B cell (primary cell): ENCODE measurements around the gene FMN1. TPM values are rescaled to one million over a fixed set of nuclear protein-coding genes. Genes with fewer than 3 reads are reported as not detected.

ENCODE experiments used
- ATAC-seq: fragments of 200-7000 bp; cut with Tn5 transposase; one replicate; pipeline ENCODE4 v1.10.0; 2021; ENCODE audit warnings: low read depth, mild to moderate bottlenecking, moderate number of reproducible peaks, moderate library complexity
- CTCF ChIA-PET: fragments of 350-600 bp; sonication (Branson Sonifier 250); formaldehyde crosslinking; loops from one replicate; lab custom pipeline; 2021; ENCODE audit warnings: antibody characterized with exemption, inconsistent platforms; lab: Charles Lee
- POLR2A ChIA-PET: fragments of 350-600 bp; sonication (Branson Sonifier 250); formaldehyde crosslinking; loops from one replicate; lab custom pipeline; 2021; ENCODE audit warnings: antibody characterized with exemption; lab: Charles Lee
- DNase-seq: peaks from one replicate; pipeline ENCODE4 v3.0.0; 2013
- H2AFZ ChIP-seq: 2 replicates; pipeline ENCODE4 v1.6.1; 2012; ENCODE audit warnings: mild to moderate bottlenecking, low read depth, low read length; ENCODE audit not compliant: insufficient read depth, poor library complexity, severe bottlenecking
- H3K27ac ChIP-seq, 2 donors: 1 replicate in 1 of 2; 2 replicates in 1 of 2; pipeline ENCODE4 v1.5.1; 2012 to 2013; ENCODE audit warnings: low read length in 2 of 2, mild to moderate bottlenecking in 2 of 2, moderate library complexity in 1 of 2
- H3K27me3 ChIP-seq, 4 experiments: fragments of 200-600 bp in 1 of 4; sonication (generic) in 1 of 4; replicated peaks in 1 of 4; 1 replicate in 2 of 4; 2 replicates in 2 of 4; pipeline versions ENCODE4 v1.6.1 to v1.7.0; 2013 to 2016; ENCODE audit warnings: low read length in 3 of 4, mild to moderate bottlenecking in 2 of 4, mixed read lengths in 1 of 4, moderate library complexity in 1 of 4; ENCODE audit not compliant: insufficient read depth in 4 of 4, control insufficient read depth in 3 of 4; ENCODE audit errors: control extremely low read depth in 1 of 4
- H3K36me3 ChIP-seq, 2 experiments: replicated peaks in 1 of 2; 1 replicate in 1 of 2; 2 replicates in 1 of 2; pipeline versions ENCODE4 v1.6.1 to v1.7.1; 2013; ENCODE audit warnings: low read length in 1 of 2; ENCODE audit not compliant: insufficient read depth in 2 of 2, control insufficient read depth in 1 of 2; ENCODE audit errors: control extremely low read depth in 1 of 2, extremely low read depth in 1 of 2
- H3K4me1 ChIP-seq, 2 donors: fragments of 200-600 bp in 1 of 2; sonication (generic) in 1 of 2; 1 replicate in 1 of 2; 2 replicates in 1 of 2; pipeline versions ENCODE4 v1.5.1 to v1.6.1; 2013 to 2017; ENCODE audit warnings: low read length in 2 of 2; ENCODE audit not compliant: control insufficient read depth in 2 of 2, insufficient read depth in 2 of 2
- H3K4me2 ChIP-seq: replicated peaks from 2 replicates; pipeline ENCODE3; 2012; ENCODE audit warnings: mild to moderate bottlenecking, low read depth, low read length; ENCODE audit not compliant: poor library complexity, severe bottlenecking
- H3K4me3 ChIP-seq, 5 experiments: fragments of 200-600 bp in 1 of 5; sonication (generic) in 1 of 5; 1 replicate in 3 of 5; 2 replicates in 2 of 5; pipeline versions ENCODE4 v1.5.1 to v1.7.0; 2011 to 2016; ENCODE audit warnings: low read length in 4 of 5, mild to moderate bottlenecking in 4 of 5, low read depth in 2 of 5, control low read depth in 1 of 5, moderate library complexity in 1 of 5; ENCODE audit not compliant: insufficient read depth in 1 of 5; ENCODE audit errors: control extremely low read depth in 1 of 5, extremely low read depth in 1 of 5
- H3K79me2 ChIP-seq: fragments of 200-600 bp; sonication (generic); one replicate; pipeline ENCODE4 v1.6.0; 2016; ENCODE audit warnings: low read length; ENCODE audit not compliant: control insufficient read depth, insufficient read depth
- H3K9ac ChIP-seq: fragments of 200-600 bp; sonication (generic); 2 replicates; pipeline ENCODE4 v1.6.1; 2017; ENCODE audit warnings: mild to moderate bottlenecking, low read length, moderate library complexity
- H3K9me3 ChIP-seq, 3 donors: one replicate each; pipeline versions ENCODE4 v1.6.1 to v1.7.1; 2013; ENCODE audit warnings: low read length in 2 of 3; ENCODE audit not compliant: control insufficient read depth in 2 of 3, insufficient read depth in 1 of 3; ENCODE audit errors: control extremely low read depth in 1 of 3
- H4K20me1 ChIP-seq: 2 replicates; pipeline ENCODE4 v1.6.0; 2012; ENCODE audit warnings: mild to moderate bottlenecking, low read length; ENCODE audit not compliant: insufficient read depth, control insufficient read depth, poor library complexity, severe bottlenecking
- H3K27ac Mint-ChIP-seq: one replicate; pipeline ENCODE4 v1.8.0; 2021; ENCODE audit warnings: mixed read lengths
- H3K27me3 Mint-ChIP-seq: one replicate; pipeline ENCODE4 v1.8.0; 2021; ENCODE audit warnings: mixed read lengths
- H3K4me1 Mint-ChIP-seq: one replicate; pipeline ENCODE4 v1.8.0; 2021; ENCODE audit warnings: mixed read lengths
- H3K4me3 Mint-ChIP-seq: one replicate; pipeline ENCODE4 v1.8.0; 2021; ENCODE audit warnings: mixed read lengths
- H3K9me3 Mint-ChIP-seq: one replicate; pipeline ENCODE4 v1.8.0; 2022; ENCODE audit warnings: mixed read lengths; ENCODE audit not compliant: insufficient read depth
- EZH2 ChIP-seq: IDR thresholded peaks from 2 replicates; pipeline ENCODE4 v1.6.1; 2012; ENCODE audit warnings: borderline replicate concordance, low read depth, mild to moderate bottlenecking, moderate library complexity, low read length; ENCODE audit not compliant: insufficient read depth, poor library complexity, severe bottlenecking
- WGBS: methylation state at CpG from one replicate; pipeline ENCODE4 v1.1.5; 2013; ENCODE audit warnings: missing lambda C conversion rate; ENCODE audit not compliant: insufficient coverage; 5-methylcytosine and 5-hydroxymethylcytosine counted together
- intact Hi-C: fragments of 100-400 bp; cut with micrococcal nuclease; formaldehyde crosslinking; loops from one replicate; pipeline ENCODE4 v1.10.0; 2022
- polyA plus RNA-seq: library from polyadenylated mRNA; depleted of rRNA; stranded (reverse); fragments of >200 nt; gene quantifications from 2 replicates; pipeline ENCODE4 v1.2.3, GENCODE V29; 2012
- total RNA-seq, 2 donors: library from RNA; stranded (reverse); fragments of 120-200 nt in 1 of 2; gene quantifications; 1 replicate in 1 of 2; 2 replicates in 1 of 2; pipeline versions ENCODE4 v1.2.3 to v1.2.4, GENCODE V29; 2013 to 2022
- TF ChIP-seq, protein P1 (sequence below): fragments of 200-600 bp; IDR thresholded peaks from one replicate; pipeline ENCODE4 v1.8.0; 2022; ENCODE audit warnings: antibody characterized with exemption, mild to moderate bottlenecking

Gene FMN1
- total and polyA plus RNA-seq, 2 donors (not counting 1 experiment from before 2014, with no cell fraction given), result 0.21 to 0.96 TPM

- Histone ChIP-seq H3K4me1 (no peaks in the 10 kb centered on the region), H3K36me3 (no peaks in the 10 kb centered on the region), H3K27ac (no peak overlapping the region), H2AFZ (no peak overlapping the region), H3K27me3 (no peaks in the 10 kb centered on the region), H4K20me1 (no peaks in the 10 kb centered on the region), H3K9me3 (no peaks in the 10 kb centered on the region), H3K4me2 (no peak overlapping the region), H3K4me3 (no peak overlapping the region), H3K9ac (no peak overlapping the region), H3K79me2 (no peaks in the 10 kb centered on the region)
- H3K4me3 Mint-ChIP-seq, result no peak overlapping the region
- ChIA-PET POLR2A (no interaction called here), CTCF (interaction anchor here (1.7 kb wide), 1 partner anchor 11 kb away, joined by 3 read pairs; no protein-coding TSS in a partner anchor)
- TF ChIP-seq, protein P1, sequence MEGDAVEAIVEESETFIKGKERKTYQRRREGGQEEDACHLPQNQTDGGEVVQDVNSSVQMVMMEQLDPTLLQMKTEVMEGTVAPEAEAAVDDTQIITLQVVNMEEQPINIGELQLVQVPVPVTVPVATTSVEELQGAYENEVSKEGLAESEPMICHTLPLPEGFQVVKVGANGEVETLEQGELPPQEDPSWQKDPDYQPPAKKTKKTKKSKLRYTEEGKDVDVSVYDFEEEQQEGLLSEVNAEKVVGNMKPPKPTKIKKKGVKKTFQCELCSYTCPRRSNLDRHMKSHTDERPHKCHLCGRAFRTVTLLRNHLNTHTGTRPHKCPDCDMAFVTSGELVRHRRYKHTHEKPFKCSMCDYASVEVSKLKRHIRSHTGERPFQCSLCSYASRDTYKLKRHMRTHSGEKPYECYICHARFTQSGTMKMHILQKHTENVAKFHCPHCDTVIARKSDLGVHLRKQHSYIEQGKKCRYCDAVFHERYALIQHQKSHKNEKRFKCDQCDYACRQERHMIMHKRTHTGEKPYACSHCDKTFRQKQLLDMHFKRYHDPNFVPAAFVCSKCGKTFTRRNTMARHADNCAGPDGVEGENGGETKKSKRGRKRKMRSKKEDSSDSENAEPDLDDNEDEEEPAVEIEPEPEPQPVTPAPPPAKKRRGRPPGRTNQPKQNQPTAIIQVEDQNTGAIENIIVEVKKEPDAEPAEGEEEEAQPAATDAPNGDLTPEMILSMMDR, result no peak
- no peak for TF ChIP-seq EZH2
- no peak overlapping the region for H3K27ac Mint-ChIP-seq
- H3K9me3 Mint-ChIP-seq, result no peaks in the 10 kb centered on the region
- peaks cover 7% of the 10 kb centered on the region for H3K27me3 Mint-ChIP-seq
- H3K4me1 Mint-ChIP-seq, result no peaks in the 10 kb centered on the region
- ATAC-seq, result no peak
- DNase-seq, result no peak
- 80% methylated on average over 1 of the region's 2 CpGs for WGBS
- intact Hi-C loops, result no loop called here
Measured at GRCh38 chr15:33094336-33094735, 100.2 kb downstream of the FMN1 start.

GRCh38 chr15:33093222-33093621, 101.3 kb downstream of the FMN1 start:
- no peak overlapping the region for H3K27ac ChIP-seq
- H3K4me2 ChIP-seq, result no peak overlapping the region
- Mint-ChIP-seq H3K4me1 (no peaks in the 10 kb centered on the region), H3K27me3 (peaks cover 7% of the 10 kb centered on the region), H3K4me3 (no peak overlapping the region), H3K27ac (no peak overlapping the region), H3K9me3 (no peaks in the 10 kb centered on the region)
- CTCF ChIA-PET, result interaction anchor here (1.7 kb wide), 1 partner anchor 10 kb away, joined by 3 read pairs; no protein-coding TSS in a partner anchor
- no peaks in the 10 kb centered on the region for H3K36me3 ChIP-seq
- no peak overlapping the region for H3K4me3 ChIP-seq
- no peaks in the 10 kb centered on the region for H4K20me1 ChIP-seq
- no peaks in the 10 kb centered on the region for H3K27me3 ChIP-seq
- no CpG with 5 or more reads among the region's 2 CpGs for WGBS
- DNase-seq (no peak), ATAC-seq (no peak)
- H3K79me2 ChIP-seq, result no peaks in the 10 kb centered on the region
- H2AFZ ChIP-seq, result no peak overlapping the region
- no peaks in the 10 kb centered on the region for H3K4me1 ChIP-seq
- intact Hi-C loops, result no loop called here
- H3K9me3 ChIP-seq, result no peaks in the 10 kb centered on the region
- no peak overlapping the region for H3K9ac ChIP-seq
- POLR2A ChIA-PET, result no interaction called here
- no peak for TF ChIP-seq EZH2
- TF ChIP-seq, protein P1, result no peak
